SHP77 (cell line): ENCODE data around the gene TMEM43.

Experiments used
- DNase-seq, 2 experiments: peaks; one replicate each; lab custom pipeline; 2025; lab: John Stamatoyannopoulos, UW

TMEM43 gene

DNA sequence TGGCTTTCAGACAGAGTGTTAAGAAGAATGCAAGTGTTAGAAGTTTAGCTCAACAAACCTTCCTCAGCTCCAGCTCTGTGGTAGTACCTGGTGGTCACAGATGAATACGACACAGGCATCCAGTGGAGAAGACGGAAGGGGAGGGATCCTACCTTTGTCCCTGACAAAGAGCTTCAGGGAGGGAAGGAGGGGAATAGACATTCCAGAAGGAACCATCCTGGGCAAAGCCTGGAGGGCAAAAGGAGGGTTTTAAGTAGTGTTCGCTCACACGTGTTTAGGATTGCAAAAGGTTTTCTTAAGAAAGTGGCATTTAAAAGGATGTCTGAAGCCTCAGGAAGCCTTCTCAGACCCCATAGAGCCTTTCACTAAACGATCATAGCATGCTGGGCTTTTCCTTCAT, 3.0 kb upstream of the TMEM43 start:
- no peak for DNase-seq

- no peak for DNase-seq
These were observed 2.6 kb upstream of the TMEM43 start for GRCh38 chr3:14122301-14122700.

GRCh38 chr3:14123308-14124222, 1.3 kb upstream of the TMEM43 start:
- no peak for DNase-seq

DNA sequence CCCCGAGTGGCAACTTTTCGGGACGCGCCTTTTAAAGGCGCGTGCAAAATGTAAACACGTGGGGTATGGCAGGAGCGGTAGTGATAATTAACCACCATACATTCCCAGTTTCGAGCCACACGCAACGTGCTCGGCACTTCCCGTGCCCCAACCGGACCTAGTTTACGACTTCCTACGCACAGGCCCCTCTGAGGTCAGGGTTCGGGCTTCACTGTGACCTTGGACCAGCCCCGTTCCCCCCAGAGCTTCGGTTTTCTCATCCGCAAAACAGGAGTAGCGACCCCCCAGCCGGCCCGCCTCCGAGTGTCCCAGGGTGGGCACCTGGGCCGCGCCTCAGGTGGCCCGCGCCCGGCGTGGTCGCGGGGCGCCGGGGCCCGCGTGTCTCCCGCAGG, 633 bp upstream of the TMEM43 start:
- DNase-seq = peak; percentile 21 to 51

DNA sequence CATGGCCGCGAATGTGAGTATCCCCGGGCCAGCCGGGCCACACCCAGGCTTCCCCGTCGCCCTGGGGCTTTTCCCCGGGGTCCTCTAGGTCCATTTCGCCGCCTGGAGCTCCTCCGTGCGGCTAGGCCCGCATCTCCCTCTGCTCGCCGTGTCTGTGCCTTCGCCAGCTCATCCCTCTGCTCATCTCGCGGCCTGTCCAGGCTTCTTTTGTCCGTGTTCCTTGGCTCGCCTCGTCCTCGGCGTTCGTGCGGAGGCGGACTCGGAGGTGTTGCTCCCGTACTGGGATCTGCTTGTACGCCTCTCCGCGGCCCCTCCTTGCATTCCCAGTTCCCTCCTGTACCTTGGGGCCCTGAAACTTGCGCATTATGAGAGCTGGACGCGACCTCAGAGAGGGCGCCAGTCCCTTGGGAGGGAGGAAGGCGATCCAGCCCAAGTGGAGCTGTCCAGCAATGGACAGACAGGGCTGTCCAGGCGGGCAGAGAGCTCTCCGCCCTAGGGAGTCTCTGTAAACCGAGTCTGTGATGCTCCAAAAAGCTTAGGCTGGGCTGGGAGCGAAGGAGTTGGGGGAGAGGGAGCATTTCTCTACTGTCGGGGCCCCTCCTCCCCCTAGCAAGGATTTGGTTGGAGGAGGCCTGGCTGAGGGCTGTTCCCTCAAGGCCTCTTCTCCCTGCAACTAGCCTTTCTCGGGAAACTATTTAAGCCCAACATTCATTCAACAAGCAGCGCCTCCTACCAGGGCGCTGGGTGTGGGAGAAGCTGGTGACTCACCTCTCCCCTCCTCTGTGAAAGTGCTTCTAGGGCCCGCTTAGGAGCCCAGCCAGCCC, 553 bp downstream of the TMEM43 start:
- DNase-seq = peak in 1 of 2 experiments; percentile 49

DNA sequence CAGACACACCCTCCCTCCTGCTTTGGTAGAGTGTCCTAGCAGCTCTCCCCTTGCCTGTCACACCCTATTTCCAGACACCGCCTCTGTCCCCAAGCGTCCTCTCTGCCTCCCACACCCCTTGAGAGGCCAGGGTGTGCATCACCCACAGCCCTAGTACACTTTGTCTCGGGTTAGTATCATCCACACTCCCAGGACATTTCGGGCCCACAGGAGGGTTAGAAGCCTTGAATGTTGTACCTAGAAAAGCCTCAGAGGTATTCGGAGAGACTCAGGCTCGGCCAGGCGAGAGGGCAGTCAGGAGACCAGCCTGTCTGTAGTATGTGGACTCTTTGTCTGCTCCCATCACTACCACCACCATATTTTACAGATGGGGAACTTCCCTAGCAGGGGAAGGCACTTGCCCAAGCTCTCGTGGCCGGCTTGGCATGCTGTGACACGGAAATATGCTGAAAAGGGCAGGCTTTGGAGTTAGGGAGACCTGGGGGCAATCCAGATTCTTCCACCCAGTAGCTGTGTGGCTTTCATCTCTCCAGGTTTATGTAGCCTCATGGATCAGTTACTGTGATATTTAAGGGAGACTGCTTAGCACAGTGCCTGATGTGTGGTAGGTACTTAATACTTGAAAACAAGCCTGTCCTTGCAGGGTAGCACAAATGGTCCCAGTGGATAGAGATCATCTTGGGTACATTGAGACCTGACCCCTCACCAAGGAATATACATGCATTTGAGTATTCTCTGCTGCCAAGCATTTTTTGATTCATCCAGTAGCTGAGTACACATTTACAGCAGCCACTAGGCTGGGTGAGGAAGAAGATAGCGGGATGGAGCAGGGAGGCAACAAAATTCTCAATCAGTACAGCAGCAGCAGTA, 1.4 kb downstream of the TMEM43 start:
- DNase-seq = no peak

- no peak for DNase-seq
These were observed 2.1 kb downstream of the TMEM43 start for GRCh38 chr3:14126887-14127505.

DNA sequence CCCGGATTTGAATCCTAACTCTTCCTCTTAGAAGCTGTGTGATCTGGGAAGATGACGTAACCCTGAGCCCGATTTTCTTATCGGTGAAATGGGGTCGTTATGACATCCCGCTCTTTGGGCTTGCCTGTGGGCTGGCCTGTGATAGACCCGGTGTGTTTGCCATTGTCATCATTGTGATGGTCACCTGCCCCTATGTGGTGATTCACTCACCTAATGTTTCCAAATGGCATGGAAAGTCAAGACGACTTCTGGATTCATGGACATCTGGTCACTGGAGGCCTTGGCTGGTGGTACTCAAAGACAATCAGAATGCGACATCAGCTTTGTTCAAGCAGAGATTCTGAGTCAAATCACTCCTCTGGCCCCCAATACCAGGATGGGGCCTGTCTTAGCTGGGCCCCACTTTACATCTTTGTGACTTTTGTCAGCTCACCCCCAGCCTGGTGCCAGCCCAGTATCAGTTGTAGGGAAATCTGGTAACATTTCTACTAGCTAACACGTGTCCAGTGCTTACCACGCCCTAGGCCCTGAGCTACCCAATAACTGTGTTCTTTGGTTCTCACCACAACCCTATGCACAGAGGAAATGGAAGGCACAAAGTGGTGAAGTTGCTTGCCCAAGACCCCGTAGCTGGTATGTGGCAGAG, 2.8 kb downstream of the TMEM43 start:
- no peak for DNase-seq

DNA sequence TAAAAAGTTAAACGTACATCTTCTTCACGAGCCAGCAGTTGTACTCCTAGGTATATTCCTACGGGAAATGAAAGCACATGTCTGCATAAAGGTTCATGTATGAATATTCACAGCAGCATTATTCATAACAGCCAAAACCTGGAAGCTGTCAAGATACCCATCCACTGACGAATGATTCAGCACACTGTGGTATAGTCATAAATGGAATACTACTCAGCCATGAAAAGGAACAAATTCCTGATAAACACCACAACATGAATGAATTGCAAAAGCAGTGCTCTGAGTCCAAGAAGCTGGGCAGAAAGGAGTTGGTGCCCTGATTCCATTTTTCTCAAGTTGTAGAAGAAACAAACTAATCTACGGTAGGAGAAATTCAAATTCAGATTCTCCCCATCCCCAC, 3.9 kb downstream of the TMEM43 start:
- DNase-seq = no peak

GRCh38 chr3:14129296-14129695, 4.4 kb downstream of the TMEM43 start:
- DNase-seq = no peak

GRCh38 chr3:14130230-14130629, 5.4 kb downstream of the TMEM43 start:
- no peak for DNase-seq

DNA sequence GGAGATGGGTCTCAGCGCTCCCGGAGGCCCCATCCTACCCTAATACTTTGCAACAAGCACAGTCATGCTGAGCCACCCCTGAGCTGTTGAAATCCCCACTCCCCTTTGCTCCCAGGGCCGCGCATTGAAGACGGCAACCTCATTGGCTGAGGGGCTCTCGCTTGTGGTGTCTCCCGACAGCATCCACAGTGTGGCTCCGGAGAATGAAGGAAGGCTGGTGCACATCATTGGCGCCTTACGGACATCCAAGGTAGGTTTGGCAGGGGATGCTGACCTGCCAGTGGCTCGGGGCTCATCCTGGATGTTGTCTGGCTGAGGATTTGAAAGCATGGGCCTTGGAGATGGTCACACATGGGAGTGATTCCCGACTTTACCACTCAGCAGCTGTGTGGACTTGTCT, 5.9 kb downstream of the TMEM43 start:
- no peak for DNase-seq

GRCh38 chr3:14131134-14131533, 6.3 kb downstream of the TMEM43 start:
- DNase-seq = no peak

DNA sequence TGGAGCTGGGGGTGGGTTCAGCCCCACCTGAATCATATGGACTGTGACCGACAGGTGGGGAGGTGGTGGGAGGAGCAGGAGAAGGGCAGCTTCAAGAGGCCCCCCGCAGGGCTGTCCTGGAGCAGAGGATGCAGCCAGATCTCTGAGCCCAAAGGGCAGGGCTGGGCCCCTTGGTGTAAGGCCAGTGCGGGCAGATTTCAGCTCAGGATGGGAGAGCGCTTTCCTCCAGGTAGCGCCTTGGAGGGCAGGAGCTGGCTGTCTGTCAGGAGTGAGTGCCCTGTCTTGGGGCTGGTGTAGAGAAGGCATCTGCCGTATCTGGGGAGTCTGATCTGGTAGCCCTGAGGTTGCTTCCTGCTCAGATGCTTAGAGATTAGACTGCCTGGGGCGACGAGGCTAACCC, 7.3 kb downstream of the TMEM43 start:
- DNase-seq = no peak

- DNase-seq = no peak
These were observed 7.8 kb downstream of the TMEM43 start for GRCh38 chr3:14132689-14133088.

GRCh38 chr3:14133188-14133800, 8.4 kb downstream of the TMEM43 start:
- DNase-seq = no peak

DNA sequence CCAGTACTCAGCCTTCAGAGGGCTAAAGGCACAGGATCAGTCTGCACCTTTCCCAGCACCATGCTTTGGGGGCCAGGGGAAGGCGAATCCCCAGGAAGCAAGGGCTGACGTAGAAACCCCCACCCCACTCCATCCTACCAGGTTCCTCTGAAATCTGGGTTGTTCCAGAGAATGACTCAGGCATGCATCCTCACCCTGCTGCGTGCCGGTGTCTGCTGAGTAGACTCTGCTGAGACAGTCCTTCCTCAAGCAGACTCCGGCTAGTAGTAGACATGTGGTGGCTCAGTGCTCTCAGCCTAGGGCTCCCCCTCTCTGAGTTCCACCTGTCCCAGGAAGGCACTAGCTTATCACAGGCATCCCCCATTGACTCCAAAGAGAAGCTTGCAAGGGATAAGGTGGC, 9.0 kb downstream of the TMEM43 start:
- DNase-seq = no peak

- no peak for DNase-seq
These were observed 9.4 kb downstream of the TMEM43 start for GRCh38 chr3:14134291-14134690.

- DNase-seq = no peak
These were observed 10.7 kb downstream of the TMEM43 start for GRCh38 chr3:14135581-14135980.

GRCh38 chr3:14137004-14137403, 12.2 kb downstream of the TMEM43 start:
- DNase-seq = no peak

DNA sequence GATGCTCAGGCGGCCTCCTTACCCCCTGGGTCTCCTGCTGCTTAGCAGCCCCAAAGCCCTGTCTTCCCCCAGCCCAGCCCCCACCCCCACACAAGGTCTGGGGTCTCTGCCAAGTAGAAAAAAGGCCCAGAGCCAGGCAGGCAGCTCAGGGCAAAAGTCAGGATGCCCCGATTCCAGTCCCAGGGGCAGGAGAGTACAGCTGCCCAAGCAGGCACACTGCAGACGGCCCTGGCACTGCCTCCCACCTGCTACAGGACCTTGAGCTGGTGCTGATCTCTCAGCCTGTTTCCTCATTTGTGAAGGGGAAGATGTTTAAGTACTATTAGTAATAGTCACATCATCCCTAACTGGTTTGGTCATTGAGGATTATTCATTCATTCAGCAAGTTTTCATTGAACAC, 12.6 kb downstream of the TMEM43 start:
- no peak for DNase-seq
